Trophoblast cell (in vitro differentiated cells and primary cell): ENCODE data around the gene NINJ2.

Experiments used
- DNase-seq, 2 donors: peaks; one replicate each; pipeline ENCODE4 v3.0.0-alpha.2; 2016
- H2AFZ ChIP-seq: 2 replicates; pipeline ENCODE4 v1.6.1; 2013; ENCODE audit warnings: low read length, moderate library complexity, mild to moderate bottlenecking; ENCODE audit not compliant: insufficient read depth, poor library complexity
- H2AK5ac ChIP-seq: 2 replicates; pipeline ENCODE4 v1.6.1; 2013; ENCODE audit warnings: mild to moderate bottlenecking, low read length
- H2BK120ac ChIP-seq: 2 replicates; pipeline ENCODE4 v1.6.1; 2013; ENCODE audit warnings: low read length, mild to moderate bottlenecking, moderate library complexity; ENCODE audit not compliant: insufficient read depth, poor library complexity
- H2BK12ac ChIP-seq: 2 replicates; pipeline ENCODE4 v1.6.1; 2013; ENCODE audit warnings: mild to moderate bottlenecking, low read length, moderate library complexity
- H2BK5ac ChIP-seq: 2 replicates; pipeline ENCODE4 v1.6.1; 2013; ENCODE audit warnings: low read length, low read depth, moderate library complexity, mild to moderate bottlenecking; ENCODE audit not compliant: poor library complexity
- H3K14ac ChIP-seq: 2 replicates; pipeline ENCODE4 v1.6.1; 2013; ENCODE audit warnings: mild to moderate bottlenecking, low read length
- H3K18ac ChIP-seq: 2 replicates; pipeline ENCODE4 v1.6.1; 2013; ENCODE audit warnings: mild to moderate bottlenecking, low read length
- H3K23ac ChIP-seq: 2 replicates; pipeline ENCODE4 v1.6.1; 2013; ENCODE audit warnings: low read length
- H3K27ac ChIP-seq: 2 replicates; pipeline ENCODE4 v1.5.1; 2013; ENCODE audit warnings: low read depth, mild to moderate bottlenecking, inconsistent platforms, low read length, moderate library complexity
- H3K27me3 ChIP-seq: 2 replicates; pipeline ENCODE4 v1.6.1; 2013; ENCODE audit warnings: inconsistent platforms, mild to moderate bottlenecking, low read length, moderate library complexity; ENCODE audit not compliant: insufficient read depth
- H3K36me3 ChIP-seq, 2 experiments: 1 replicate in 1 of 2; 2 replicates in 1 of 2; pipeline ENCODE4 v1.6.1; 2013; ENCODE audit warnings: low read length in 2 of 2, mild to moderate bottlenecking in 2 of 2, moderate library complexity in 1 of 2; ENCODE audit not compliant: insufficient read depth in 2 of 2, control insufficient read depth in 1 of 2
- H3K4ac ChIP-seq: 2 replicates; pipeline ENCODE4 v1.6.1; 2013; ENCODE audit warnings: low read depth, mild to moderate bottlenecking, low read length, moderate library complexity
- H3K4me1 ChIP-seq, 2 experiments: 1 replicate in 1 of 2; 2 replicates in 1 of 2; pipeline ENCODE4 v1.6.1; 2013; ENCODE audit warnings: low read length in 2 of 2, mild to moderate bottlenecking in 2 of 2, moderate library complexity in 1 of 2; ENCODE audit not compliant: insufficient read depth in 2 of 2, control insufficient read depth in 1 of 2
- H3K4me2 ChIP-seq: 2 replicates; pipeline ENCODE4 v1.6.1; 2013; ENCODE audit warnings: inconsistent platforms, mild to moderate bottlenecking, low read length, moderate library complexity
- H3K4me3 ChIP-seq: 2 replicates; pipeline ENCODE4 v1.5.1; 2013; ENCODE audit warnings: mild to moderate bottlenecking, low read depth, low read length, inconsistent platforms
- H3K79me1 ChIP-seq: one replicate; pipeline ENCODE4 v1.6.1; 2013; ENCODE audit warnings: low read length
- H3K79me2 ChIP-seq: 2 replicates; pipeline ENCODE4 v1.6.1; 2013; ENCODE audit warnings: low read length, mild to moderate bottlenecking; ENCODE audit not compliant: control insufficient read depth, insufficient read depth, poor library complexity
- H3K9ac ChIP-seq: 2 replicates; pipeline ENCODE4 v1.6.1; 2013; ENCODE audit warnings: mild to moderate bottlenecking, low read length
- H3K9me3 ChIP-seq: 2 replicates; pipeline ENCODE4 v1.6.1; 2013; ENCODE audit warnings: low read depth, mild to moderate bottlenecking, control low read depth, inconsistent platforms, low read length; ENCODE audit not compliant: insufficient read depth
- H4K12ac ChIP-seq: 2 replicates; pipeline ENCODE4 v1.6.1; 2013; ENCODE audit warnings: low read depth, mild to moderate bottlenecking, low read length, moderate library complexity
- H4K8ac ChIP-seq: 2 replicates; pipeline ENCODE4 v1.6.1; 2013; ENCODE audit warnings: low read depth, mild to moderate bottlenecking, low read length, moderate library complexity
- H4K91ac ChIP-seq: one replicate; pipeline ENCODE4 v1.6.1; 2013; ENCODE audit warnings: low read depth, mild to moderate bottlenecking, low read length, moderate library complexity
- WGBS: extraction: QIAGEN DNeasy Blood & Tissue Kit; methylation state at CpG from one replicate; pipeline ENCODE4 v1.1.7; 2013; ENCODE audit warnings: missing lambda C conversion rate; ENCODE audit not compliant: insufficient read length, insufficient coverage; ENCODE audit errors: extremely low coverage; 5-methylcytosine and 5-hydroxymethylcytosine counted together

The NINJ2 gene

GRCh38 chr12:639566-639965 lies 23.7 kb downstream of the NINJ2 start:
- Histone ChIP-seq H3K79me1 (peaks cover 21% of the 10 kb centered on the region), H3K4me1 (peaks cover 9 to 15% of the 10 kb centered on the region in 2 experiments), H2AFZ (no peak overlapping the region), H3K4ac (no peak overlapping the region), H3K27ac (no peak overlapping the region), H3K4me2 (no peak overlapping the region), H4K8ac (no peak overlapping the region), H3K9me3 (peaks cover 3% of the 10 kb centered on the region), H3K9ac (no peak overlapping the region), H3K18ac (no peak overlapping the region), H3K36me3 (no peaks in the 10 kb centered on the region), H3K4me3 (no peak overlapping the region), H4K12ac (no peak overlapping the region), H3K14ac (no peak overlapping the region), H3K79me2 (peaks cover 5% of the 10 kb centered on the region), H2BK5ac (no peak overlapping the region), H2BK120ac (no peak overlapping the region), H4K91ac (no peak overlapping the region), H2BK12ac (peak overlapping the region; percentile 1), H2AK5ac (no peak overlapping the region), H3K23ac (no peak overlapping the region), H3K27me3 (no peaks in the 10 kb centered on the region)
- no CpG with 5 or more reads among the region's 5 CpGs for WGBS
- no peak for DNase-seq

GRCh38 chr12:638953-639557 lies 24.2 kb downstream of the NINJ2 start:
- peaks cover 3% of the 10 kb centered on the region for H3K9me3 ChIP-seq
- no peak overlapping the region for H2BK120ac ChIP-seq
- no peak overlapping the region for H3K4me3 ChIP-seq
- H2BK5ac ChIP-seq, result no peak overlapping the region
- WGBS, result no CpG with 5 or more reads among the region's 3 CpGs
- no peak overlapping the region for H3K18ac ChIP-seq
- H3K4me2 ChIP-seq, result no peak overlapping the region
- H3K14ac ChIP-seq, result no peak overlapping the region
- no peak overlapping the region for H2BK12ac ChIP-seq
- H2AFZ ChIP-seq, result no peak overlapping the region
- H3K23ac ChIP-seq, result no peak overlapping the region
- H3K4me1 ChIP-seq, result peaks cover 9 to 15% of the 10 kb centered on the region in 2 experiments
- H2AK5ac ChIP-seq, result no peak overlapping the region
- H4K91ac ChIP-seq, result no peak overlapping the region
- no peak overlapping the region for H3K4ac ChIP-seq
- peaks cover 5% of the 10 kb centered on the region for H3K79me2 ChIP-seq
- no peak for DNase-seq
- no peak overlapping the region for H3K27ac ChIP-seq
- peaks cover 21% of the 10 kb centered on the region for H3K79me1 ChIP-seq
- H3K9ac ChIP-seq, result no peak overlapping the region
- no peak overlapping the region for H4K8ac ChIP-seq
- no peak overlapping the region for H4K12ac ChIP-seq
- no peaks in the 10 kb centered on the region for H3K27me3 ChIP-seq
- H3K36me3 ChIP-seq, result no peaks in the 10 kb centered on the region

- no CpG with 5 or more reads among the region's 4 CpGs for WGBS
- Histone ChIP-seq H3K36me3 (no peaks in the 10 kb centered on the region), H2BK5ac (no peak overlapping the region), H3K79me2 (peaks cover 1% of the 10 kb centered on the region), H3K4ac (no peak overlapping the region), H4K91ac (no peak overlapping the region), H2BK12ac (no peak overlapping the region), H3K4me2 (no peak overlapping the region), H3K9ac (no peak overlapping the region), H4K12ac (no peak overlapping the region), H3K4me1 (peaks cover 12 to 17% of the 10 kb centered on the region in 2 experiments), H3K9me3 (no peaks in the 10 kb centered on the region), H3K4me3 (no peak overlapping the region), H2AFZ (no peak overlapping the region), H2BK120ac (no peak overlapping the region), H3K23ac (no peak overlapping the region), H2AK5ac (no peak overlapping the region), H3K79me1 (peaks cover 21% of the 10 kb centered on the region), H3K18ac (no peak overlapping the region), H3K14ac (no peak overlapping the region), H4K8ac (no peak overlapping the region), H3K27me3 (no peaks in the 10 kb centered on the region), H3K27ac (no peak overlapping the region)
- no peak for DNase-seq
Measured at GRCh38 chr12:636632-637031, 26.6 kb downstream of the NINJ2 start.

- Histone ChIP-seq H4K12ac (no peak overlapping the region), H4K8ac (peak overlapping the region; percentile 32), H3K23ac (no peak overlapping the region), H2AK5ac (no peak overlapping the region), H2BK120ac (peak overlapping the region; percentile 84), H3K4me2 (no peak overlapping the region), H2AFZ (no peak overlapping the region), H3K4ac (no peak overlapping the region), H3K36me3 (no peaks in the 10 kb centered on the region), H3K14ac (no peak overlapping the region), H3K27ac (peak overlapping the region; percentile 97), H3K4me3 (no peak overlapping the region), H3K79me2 (peaks cover 6% of the 10 kb centered on the region), H2BK12ac (peak overlapping the region; percentile 95), H3K27me3 (no peaks in the 10 kb centered on the region), H3K4me1 (peaks cover 25 to 38% of the 10 kb centered on the region in 2 experiments), H3K9ac (no peak overlapping the region), H3K79me1 (peaks cover 41% of the 10 kb centered on the region), H3K18ac (no peak overlapping the region), H3K9me3 (no peaks in the 10 kb centered on the region), H4K91ac (peak overlapping the region; percentile 93), H2BK5ac (peak overlapping the region; percentile 88)
- no CpG with 5 or more reads among the region's 2 CpGs for WGBS
- no peak for DNase-seq
Measured at GRCh38 chr12:633731-634130, 29.5 kb downstream of the NINJ2 start.
